OCI-M2 (cell line): ENCODE data around the gene SND1.

ENCODE experiments used
- DNase-seq: peaks from one replicate; lab custom pipeline; 2025; ENCODE audit not compliant: unreplicated experiment; lab: John Stamatoyannopoulos, UW

SND1 gene

DNA sequence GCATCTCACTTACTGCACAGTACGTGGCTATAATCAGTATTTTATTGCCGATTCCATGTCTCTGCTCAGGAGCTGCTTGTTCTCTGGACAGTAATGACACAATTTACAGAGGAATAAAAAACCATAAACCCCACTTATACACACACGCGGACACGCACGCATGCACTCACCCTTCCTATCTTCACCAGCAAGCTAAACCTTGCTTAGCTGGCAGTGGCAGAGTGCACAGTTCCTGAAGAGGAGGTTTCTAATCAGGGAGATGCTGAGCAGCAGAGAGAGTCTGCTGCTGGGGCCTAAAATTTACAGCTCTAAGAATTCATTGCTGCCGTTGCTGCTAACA is 66.3 kb downstream of the SND1 start:
- DNase-seq: no peak

- DNase-seq: no peak
Measured at GRCh38 chr7:127726476-127726875, 74.5 kb downstream of the SND1 start.

- no peak for DNase-seq
Measured at GRCh38 chr7:127730658-127731276, 78.8 kb downstream of the SND1 start.

DNA sequence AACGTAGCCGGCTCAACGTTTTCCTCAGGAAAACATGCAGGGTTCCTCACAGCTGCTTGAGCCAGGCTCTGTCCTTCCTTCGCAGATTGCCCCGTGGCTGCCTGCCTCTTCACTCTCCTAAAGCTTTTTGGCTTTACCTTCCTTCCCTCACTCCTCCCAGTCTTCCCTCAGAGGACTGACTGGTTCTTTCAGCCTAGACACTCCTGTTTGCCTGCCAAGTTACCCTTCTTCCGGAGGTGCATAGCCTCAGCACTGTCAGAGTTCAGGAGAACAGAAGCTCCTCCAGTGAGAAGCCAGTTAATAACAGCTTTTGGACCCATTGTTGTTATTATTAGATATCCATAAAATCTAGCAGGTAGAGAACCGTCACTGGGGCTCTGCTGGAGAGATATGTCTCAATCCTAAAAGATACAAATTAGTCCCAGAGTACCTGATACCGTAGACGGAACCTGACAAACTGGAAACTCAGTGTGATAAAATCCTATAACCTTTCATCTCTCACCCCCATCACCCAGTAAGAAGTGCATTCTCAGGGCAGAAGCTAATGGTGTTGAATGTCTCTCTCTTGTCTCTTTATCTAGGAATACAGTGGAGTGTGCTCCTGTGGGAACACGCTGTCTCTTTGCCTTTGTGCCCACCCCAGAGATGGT is 79.6 kb downstream of the SND1 start:
- no peak for DNase-seq

GRCh38 chr7:127732306-127732705 is 80.3 kb downstream of the SND1 start:
- no peak for DNase-seq

GRCh38 chr7:127733986-127734385 is 82.0 kb downstream of the SND1 start:
- no peak for DNase-seq

DNA sequence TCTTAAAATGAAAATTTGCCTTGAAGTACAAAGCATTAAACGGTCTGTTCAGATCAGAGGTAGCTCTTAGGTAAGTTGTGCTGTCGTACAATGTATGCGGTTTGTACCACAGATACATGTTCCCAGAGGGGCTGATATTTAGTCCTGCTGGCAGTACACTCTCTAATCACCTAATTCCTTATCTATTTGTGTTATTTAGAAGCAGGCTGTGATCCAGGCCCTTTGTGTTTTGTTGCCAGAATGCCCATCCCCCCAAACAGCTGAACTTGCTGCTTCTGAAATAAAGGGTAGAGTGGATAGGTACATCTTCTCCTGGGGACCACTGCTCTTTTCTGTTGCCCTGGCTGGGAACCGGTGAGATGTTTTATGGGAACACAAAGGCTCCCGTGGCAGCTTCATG is 84.5 kb downstream of the SND1 start:
- DNase-seq: no peak

DNA sequence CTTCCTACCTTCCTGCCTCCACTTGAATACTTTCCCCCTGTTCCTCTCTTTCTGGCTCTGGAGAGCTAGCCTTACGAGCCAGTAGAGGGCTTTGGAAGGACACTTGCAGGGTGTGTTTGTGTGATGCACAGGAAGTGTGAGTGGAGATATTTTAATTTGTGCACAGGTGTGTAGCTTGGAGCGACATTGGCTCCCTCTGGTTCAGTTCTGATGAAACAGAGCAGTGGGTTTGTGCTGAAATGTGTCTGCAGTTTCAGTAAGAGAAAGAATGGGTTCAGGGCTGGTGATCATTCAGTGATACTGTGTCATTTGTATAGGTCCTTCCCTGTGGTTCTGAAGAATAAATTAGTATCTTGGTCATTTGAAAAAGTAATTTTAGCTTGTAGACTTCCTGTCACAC is 86.9 kb downstream of the SND1 start:
- no peak for DNase-seq

GRCh38 chr7:127741764-127742375 is 89.9 kb downstream of the SND1 start:
- no peak for DNase-seq

- no peak for DNase-seq
Measured at GRCh38 chr7:127745445-127745844, 93.5 kb downstream of the SND1 start.

- no peak for DNase-seq
Measured at GRCh38 chr7:127751062-127751461, 99.1 kb downstream of the SND1 start.

- DNase-seq: no peak
Measured at GRCh38 chr7:127751490-127752448, 99.8 kb downstream of the SND1 start.

GRCh38 chr7:127752829-127753228 is 100.8 kb downstream of the SND1 start:
- DNase-seq: no peak

- no peak for DNase-seq
Measured at GRCh38 chr7:127754457-127754856, 102.5 kb downstream of the SND1 start.

- DNase-seq: no peak
Measured at GRCh38 chr7:127755521-127755920, 103.5 kb downstream of the SND1 start.

DNA sequence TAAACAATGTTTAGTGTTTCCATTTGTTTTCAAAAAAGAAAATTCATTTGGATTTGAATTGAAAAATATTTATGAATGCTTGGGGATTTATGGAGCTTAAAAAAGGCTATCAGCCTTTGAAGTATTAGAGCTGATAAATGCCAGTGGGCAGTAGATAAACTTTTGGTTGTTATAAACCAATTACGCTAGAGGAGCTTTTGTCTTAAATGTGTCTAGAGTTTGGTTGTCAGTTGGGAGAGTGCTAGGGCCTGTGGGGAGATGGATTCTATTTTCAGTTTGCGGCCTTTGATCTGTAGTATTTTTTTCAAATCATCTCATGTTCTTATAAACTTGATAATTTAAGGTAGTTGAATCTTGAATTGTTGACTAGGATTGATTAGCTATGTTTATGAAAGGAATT is 104.0 kb downstream of the SND1 start:
- DNase-seq: no peak

- DNase-seq: no peak
Measured at GRCh38 chr7:127758105-127758504, 106.1 kb downstream of the SND1 start.

GRCh38 chr7:127758845-127759244 is 106.9 kb downstream of the SND1 start:
- no peak for DNase-seq

DNA sequence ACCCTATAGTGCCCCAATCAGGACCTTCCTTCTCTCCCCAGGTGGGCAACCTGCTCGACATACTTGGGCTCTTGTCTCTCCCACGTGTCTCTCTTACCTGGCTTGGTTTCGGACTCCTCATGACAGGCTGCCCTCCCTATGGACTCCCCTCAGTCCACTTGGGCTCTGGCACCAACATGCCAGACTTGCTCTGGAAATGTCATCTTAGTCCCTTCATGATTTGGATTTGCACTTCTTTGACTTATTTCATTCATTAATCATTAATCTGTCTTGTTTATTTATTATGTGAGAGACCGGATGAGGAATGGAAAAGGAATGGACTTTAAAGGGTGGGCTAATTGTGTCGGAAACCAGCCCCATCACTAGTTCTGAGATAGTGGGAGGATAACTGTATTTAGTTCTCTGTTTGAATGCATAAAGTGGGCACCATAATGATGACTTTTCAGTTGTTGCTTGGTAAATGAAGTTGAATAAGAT is 108.0 kb downstream of the SND1 start:
- DNase-seq: no peak

GRCh38 chr7:127760436-127761031 is 108.5 kb downstream of the SND1 start:
- no peak for DNase-seq

- no peak for DNase-seq
Measured at GRCh38 chr7:127761196-127761595, 109.2 kb downstream of the SND1 start.
